D341Med (cell line): ENCODE data around the gene LRFN3.
"Not testable (repeated sequence)": the region's sequence is repeated elsewhere in the genome, so short reads cannot be mapped to it uniquely, and the experiment has no call there.

Source experiments
- DNase-seq: peaks from one replicate; pipeline ENCODE4 v3.0.0; 2012; ENCODE audit warnings: low spot score

Gene LRFN3

DNA sequence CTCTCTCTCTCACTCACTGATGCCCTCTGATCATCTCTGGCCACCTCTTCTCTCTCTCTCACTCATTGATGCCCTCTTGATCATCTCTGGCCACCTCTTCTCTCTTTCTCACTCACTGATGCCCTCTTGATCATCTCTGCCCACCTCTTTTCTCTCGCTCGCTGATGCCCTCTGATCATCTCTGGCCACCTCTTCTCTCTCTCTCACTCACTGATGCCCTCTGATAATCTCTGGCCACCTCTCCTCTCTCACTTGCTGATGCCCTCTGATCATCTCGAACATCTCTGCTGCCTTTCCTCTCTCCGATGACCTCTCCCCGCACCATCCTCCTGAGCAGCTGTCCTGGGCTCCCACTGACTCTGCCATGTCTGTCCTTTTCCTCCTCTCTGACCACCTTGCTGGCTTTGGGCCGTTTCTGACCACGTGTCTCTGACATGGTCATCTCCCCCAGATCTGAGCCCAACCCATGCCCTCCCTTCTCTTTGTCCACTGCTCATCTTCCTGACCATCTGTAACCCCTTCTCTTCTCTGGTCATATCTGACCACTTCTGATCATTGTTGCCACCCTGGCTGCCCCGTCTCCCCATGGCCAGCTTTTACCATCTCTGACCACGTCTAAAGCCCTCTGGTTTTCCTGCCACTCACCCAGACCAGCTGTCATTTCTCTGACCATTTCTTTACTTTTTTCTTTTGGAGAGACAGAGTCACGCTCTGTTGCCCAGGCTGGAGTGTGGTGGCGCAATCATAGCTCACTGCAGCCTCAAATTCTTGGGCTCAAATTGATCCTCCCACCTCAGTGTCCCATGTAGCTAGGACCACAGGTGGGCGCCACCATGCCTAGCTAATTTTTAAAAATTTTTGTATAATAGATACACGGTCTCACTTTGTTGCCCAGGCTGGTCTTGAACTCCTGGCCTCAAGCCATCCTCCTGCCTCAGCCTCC is 2.4 kb downstream of the LRFN3 start:
- DNase-seq: no peak

DNA sequence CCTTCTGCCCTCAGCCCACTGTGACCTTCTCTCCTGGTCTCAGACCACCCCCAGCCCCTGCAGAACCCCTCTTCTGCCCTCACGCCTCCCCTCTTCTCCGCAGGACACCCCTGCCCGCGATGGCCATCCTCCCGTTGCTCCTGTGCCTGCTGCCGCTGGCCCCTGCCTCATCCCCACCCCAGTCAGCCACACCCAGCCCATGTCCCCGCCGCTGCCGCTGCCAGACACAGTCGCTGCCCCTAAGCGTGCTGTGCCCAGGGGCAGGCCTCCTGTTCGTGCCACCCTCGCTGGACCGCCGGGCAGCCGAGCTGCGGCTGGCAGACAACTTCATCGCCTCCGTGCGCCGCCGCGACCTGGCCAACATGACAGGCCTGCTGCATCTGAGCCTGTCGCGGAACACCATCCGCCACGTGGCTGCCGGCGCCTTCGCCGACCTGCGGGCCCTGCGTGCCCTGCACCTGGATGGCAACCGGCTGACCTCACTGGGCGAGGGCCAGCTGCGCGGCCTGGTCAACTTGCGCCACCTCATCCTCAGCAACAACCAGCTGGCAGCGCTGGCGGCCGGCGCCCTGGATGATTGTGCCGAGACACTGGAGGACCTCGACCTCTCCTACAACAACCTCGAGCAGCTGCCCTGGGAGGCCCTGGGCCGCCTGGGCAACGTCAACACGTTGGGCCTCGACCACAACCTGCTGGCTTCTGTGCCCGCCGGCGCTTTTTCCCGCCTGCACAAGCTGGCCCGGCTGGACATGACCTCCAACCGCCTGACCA is 3.3 kb downstream of the LRFN3 start:
- DNase-seq: no peak

DNA sequence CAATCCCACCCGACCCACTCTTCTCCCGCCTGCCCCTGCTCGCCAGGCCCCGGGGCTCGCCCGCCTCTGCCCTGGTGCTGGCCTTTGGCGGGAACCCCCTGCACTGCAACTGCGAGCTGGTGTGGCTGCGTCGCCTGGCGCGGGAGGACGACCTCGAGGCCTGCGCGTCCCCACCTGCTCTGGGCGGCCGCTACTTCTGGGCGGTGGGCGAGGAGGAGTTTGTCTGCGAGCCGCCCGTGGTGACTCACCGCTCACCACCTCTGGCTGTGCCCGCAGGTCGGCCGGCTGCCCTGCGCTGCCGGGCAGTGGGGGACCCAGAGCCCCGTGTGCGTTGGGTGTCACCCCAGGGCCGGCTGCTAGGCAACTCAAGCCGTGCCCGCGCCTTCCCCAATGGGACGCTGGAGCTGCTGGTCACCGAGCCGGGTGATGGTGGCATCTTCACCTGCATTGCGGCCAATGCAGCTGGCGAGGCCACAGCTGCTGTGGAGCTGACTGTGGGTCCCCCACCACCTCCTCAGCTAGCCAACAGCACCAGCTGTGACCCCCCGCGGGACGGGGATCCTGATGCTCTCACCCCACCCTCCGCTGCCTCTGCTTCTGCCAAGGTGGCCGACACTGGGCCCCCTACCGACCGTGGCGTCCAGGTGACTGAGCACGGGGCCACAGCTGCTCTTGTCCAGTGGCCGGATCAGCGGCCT is 4.1 kb downstream of the LRFN3 start:
- DNase-seq: no peak

DNA sequence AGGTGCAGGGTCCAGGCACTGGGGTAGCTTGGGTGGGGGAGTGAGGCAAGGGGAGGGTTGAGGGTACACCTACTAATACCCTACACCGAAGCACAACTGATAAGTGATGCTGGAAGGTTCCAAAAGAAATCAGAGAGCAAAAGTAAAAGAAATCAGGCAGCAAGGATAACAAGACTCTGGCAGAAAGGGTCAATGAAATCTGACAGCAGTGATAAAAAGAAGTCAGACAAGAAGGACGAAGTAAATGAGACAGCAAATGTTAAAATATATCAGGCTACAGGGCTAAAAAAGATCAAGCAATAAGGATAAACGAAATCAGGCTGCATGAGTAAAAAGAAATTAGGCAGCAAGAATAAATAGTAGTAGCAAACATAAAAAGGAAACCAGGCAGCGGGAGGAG is 4.7 kb downstream of the LRFN3 start:
- no peak for DNase-seq

DNA sequence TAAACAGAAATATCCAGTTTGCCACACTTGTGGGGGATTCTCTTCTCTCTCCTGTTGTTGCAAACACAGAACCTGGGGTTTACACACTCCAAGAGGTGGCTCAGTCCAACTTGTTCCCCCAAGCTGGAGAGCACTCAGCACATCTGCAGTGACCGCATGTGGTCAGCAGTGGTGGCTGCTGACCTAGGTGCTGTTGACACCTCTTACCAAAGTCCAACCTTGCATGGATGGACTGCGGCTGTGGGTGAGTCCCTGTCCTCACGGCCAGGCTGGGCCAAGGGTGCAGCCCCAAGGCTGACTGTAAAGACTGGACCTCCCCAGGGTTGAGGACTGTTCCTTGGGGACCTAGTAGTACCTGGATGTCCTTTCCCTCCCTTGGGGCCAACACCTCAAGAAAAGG is 6.1 kb downstream of the LRFN3 start:
- no peak for DNase-seq

DNA sequence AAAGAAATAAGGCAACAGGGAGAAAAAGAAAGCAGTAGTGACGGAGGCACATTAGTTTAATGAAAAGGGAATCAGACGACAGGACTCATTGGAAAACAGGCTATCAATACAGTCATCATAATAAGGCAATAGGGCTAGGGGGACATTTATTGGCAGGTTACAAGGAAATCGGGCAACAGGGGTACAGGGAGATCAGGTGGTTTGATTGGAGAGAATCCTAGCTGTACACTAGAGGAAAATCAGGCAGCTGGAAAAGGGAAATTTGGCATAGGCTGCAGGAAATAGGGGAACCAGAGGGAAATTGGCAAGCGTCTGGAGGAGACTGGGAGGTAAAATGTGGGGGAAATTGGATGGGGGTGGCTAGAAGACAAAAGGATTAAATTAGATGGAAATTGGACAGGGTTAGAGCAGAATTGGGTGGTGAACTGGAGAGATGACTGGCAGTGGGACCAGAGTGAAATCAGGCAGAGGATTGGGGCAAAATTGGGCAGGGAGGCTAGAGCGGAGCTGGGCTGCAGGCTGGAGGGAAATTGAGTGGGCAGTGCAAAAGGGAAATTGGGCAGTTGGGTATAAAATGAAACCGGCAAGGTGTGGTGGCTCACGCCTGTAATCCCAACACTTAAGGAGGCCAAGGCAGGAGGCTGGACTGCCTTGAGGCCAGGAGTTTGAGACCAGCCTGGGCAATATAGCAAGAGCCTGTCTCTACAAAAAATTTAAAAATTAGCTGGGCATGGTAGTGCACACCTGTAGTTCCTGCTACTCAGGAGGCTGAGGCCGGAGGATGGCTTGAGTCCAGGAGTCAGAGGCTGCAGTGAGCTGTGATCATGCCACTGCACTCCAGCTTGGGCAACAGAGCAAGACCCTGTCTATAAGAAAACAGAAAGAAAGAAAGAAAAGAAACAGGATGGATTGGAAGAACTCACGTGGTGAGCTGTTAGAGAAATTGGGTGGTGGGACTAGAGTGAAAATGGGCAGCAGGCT is 7.4 kb downstream of the LRFN3 start:
- no peak for DNase-seq

DNA sequence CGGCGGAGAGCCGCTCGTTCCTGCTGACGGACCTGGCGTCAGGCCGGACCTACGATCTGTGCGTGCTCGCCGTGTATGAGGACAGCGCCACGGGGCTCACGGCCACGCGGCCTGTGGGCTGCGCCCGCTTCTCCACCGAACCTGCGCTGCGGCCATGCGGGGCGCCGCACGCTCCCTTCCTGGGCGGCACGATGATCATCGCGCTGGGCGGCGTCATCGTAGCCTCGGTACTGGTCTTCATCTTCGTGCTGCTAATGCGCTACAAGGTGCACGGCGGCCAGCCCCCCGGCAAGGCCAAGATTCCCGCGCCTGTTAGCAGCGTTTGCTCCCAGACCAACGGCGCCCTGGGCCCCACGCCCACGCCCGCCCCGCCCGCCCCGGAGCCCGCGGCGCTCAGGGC is 8.4 kb downstream of the LRFN3 start:
- DNase-seq: no peak

DNA sequence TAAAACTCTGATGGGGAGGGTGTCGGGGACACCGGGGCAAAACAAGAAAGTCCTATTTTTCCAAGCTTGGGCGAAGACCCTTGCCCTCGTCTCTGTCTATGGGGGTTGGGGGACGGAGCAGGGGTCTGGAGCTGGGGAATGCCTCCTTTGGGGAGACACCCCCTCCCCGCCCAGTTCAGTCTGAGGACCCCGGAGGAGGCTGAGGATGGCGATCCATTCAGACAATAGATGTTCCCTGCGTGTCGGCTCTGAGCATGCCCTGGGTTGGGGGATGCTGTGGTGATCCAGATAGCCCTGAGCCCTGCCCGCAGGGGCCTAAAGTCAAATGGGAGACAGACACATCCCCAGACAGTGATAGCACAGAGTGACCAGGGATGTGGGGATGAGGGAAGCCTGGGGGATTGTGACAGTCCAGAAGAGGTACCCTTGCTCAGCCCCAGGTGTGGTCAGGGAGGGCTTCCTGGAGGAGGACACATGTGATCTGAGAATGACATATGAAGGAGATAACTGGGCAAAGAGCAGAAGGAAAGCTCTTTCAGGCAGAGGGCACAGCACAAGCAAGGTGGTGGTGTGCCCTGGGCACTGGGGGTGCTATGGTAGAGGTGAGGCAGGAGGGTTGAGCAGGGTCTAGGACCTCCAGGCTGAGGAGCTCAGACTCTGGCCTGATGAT is 9.1 kb downstream of the LRFN3 start:
- DNase-seq: no peak

DNA sequence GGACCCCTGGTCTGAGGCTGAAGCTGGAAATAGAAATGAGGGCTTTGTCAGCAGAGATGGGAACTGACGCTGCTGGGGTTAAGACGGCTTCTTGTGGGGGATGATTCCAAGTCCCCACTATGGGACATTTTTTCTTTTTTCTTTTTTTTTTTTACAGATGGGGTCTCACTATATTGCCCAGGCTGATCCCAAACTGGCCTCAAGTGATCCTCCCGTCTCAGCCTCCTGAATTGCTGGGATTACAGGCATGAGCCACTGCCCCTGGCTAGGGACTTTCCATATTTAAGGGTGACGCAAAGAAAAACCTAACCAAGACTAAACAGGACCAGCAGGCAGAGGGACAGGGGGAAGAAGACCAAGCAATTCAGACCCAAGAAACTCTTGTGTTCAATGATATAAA is 10.0 kb downstream of the LRFN3 start:
- DNase-seq: no peak

DNA sequence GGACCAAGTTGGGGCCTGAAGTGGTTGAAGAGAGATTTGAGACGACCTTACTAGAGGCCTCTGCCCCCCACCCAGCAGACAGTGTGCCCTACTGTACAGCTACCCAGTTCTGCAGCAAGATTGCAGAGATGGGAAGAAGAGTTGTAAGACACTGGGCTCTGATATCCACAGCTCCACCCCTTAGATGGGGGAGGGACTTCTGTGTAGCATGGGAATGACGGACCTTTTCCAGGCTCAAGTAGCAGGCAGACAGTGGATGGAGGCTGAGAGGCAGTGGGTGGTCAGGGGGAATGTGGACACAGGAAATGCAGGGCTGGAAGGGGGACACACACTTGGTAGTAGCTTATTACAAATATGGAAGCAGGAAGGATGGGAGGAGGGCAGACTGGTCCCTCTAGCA is 13.0 kb downstream of the LRFN3 start:
- no peak for DNase-seq

DNA sequence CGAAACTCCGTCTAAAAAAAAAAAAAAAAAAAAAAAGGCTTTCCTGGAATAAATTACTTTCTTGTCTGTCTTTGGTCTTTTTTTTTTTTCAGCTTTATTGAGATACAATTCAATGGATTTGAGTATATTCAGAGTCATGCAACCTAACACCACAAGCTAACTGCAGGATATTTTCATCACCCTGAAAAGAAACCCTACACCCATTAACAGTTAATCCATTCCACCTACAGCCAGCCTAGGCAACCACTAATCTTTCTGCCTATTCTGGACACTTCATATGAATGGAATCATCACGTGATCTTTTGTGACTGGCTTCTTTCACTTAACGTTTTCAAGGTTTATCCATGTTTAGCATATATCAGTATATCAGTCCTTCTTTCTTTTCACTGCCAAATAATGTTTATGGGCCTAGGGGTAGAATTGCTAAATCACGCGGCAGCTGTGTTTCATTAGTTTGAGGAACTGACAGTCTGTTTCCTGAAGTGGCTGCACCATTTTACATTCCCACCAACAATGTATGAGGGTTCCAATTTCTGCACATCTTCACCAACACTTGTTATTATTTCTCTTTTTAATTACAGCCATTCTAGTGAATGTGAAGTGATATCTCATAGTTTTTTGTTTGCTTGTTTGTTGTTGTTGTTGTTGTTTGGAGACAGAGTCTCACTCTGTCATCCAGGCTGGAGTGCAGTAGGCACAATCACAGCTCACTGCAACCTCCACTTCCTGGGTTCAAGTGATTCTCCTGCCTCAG is 19.9 kb downstream of the LRFN3 start:
- no peak for DNase-seq

DNA sequence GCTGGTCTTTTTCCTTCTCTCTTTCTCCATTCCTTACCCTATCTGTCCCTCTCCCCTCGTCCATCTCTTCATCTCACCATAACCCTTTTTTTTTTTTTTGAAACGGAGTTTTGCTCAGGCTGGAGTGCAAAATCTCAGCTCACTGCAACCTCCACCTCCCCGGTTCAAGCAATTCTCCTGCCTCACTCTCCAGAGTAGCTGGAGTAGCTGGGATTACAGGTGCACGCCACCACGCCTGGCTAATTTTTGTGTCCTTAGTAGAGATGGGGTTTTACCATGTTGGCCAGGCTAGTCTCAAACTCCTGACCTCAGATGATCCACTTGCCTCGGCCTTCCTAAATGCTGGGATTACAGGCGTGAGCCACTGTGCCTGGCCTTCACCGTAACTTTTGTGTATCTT is 21.2 kb downstream of the LRFN3 start:
- not testable (repeated sequence) for DNase-seq

DNA sequence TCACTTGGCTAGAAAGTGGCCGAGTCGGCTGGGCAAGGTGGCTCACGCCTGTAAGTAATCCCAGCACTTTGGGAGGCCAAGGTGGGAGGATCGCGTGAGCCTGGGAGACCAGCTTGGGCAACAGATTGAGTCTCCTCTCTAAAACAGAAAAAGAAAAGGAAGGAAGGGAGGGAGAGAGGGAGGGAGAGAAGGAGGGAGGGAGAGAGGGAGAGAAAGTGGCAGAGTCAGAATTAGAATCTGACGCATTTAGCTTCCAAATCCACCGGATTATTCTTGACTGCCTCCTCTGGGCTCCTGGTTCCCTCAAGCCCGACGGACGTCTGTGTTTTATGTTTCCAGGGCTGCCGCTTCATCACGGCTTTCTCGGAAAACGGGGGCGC is 22.5 kb downstream of the LRFN3 start:
- no peak for DNase-seq

DNA sequence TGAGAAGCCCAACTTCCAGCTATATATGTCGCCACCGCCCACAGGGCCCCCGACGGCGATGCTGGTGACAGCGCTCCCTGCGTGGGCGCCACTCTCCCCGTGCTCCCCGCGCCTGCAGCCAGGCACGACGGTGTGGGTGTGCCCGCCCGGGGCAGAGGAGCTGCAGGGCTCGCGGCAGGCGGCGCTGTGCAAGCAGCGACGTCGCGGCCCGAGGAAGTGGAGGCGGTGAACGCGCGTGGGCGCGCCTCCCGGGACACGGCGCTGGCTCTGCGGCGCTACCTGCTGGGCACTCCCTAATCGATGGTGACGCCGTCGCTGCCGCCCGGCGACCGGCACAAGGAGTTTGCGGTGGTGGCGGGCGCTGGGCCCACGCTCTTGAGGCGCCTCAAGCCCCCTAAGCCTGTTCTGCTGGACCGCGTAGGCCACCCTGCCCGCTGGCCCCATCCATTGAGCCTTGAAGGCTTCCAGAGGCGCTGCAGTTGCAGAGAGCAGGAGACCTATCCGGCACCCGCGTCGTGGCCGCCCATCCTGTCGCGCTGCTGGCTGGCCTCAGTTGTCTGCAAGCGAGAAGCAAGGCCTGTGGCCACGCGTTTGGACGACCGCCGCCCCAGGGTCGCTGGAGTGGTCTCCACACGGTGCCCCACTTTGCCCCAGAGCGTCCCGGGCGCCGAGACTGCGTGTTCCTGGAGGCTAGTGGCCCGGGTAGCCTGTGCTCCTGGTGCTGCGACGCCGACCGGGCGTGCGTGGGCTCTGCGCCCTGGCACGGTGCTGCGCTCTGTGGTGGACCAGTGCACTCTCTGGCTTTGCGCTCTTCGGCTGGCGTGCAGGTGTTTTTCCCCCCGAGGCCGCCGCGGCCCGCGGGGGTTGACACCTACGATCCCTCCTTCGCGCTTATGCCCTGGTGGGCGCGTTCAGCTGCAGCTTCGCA is 23.1 kb downstream of the LRFN3 start:
- DNase-seq: peak; percentile 76

DNA sequence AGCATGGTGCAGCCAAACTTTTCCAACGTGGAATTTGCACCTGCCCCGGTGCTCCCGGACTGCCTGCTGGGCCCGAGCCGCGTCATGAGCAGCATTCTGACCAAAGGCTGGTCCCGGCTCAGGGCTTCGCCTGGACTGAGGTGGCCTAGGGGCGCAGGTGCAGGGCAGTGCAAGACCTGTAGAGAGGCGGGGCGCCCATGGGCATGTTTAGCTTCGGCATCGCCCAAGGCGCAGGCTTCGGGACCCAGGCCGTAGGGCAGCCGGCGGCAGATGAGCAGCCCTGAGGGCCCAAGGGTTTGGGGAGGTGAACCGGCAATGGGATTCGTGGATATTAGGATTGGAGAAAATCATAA is 23.8 kb downstream of the LRFN3 start:
- DNase-seq: no peak

DNA sequence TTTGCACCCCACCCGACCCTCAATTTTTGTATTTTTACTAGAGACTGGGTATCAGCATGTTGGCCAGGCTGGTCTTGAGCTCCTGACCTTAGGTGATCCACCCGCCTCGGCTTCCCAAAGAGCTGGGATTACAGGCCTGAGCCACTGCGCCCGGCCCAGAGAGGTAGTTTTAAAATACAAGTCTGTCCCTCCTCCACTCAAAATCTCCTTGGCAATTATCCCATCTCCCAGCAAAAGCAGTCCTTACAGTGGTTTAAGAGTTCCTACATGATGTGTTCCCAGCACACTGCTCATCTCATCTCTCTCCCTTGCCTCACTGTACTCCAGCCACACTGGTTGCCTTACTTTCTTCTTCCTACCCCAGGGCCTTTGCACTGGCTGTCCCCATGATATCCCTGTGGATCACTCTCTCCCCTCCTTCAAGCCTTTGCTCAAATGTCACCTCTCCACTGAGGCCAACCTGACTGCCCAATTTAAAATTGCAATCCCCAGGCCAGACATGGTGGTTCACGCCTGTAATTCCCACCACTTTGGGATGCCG is 24.3 kb downstream of the LRFN3 start:
- DNase-seq: no peak

DNA sequence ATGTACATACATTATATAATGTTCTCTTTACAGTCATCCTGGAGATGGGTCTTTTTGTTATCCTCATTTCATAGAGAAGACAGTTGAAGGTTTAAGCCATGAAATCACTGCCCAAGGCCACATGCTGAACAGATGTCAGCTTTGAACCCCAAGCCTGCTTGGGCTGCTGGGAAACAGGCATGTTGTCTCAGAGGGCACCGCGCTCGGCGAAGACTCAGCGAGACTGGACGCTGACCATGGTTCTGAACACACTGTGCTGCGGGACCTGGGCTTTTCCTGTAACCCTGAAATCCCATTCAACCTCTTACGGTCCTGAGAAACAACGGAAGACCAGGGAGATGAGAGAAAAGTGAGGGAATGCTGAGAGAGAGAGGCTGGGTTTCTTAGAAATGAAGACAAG is 27.3 kb downstream of the LRFN3 start:
- no peak for DNase-seq

DNA sequence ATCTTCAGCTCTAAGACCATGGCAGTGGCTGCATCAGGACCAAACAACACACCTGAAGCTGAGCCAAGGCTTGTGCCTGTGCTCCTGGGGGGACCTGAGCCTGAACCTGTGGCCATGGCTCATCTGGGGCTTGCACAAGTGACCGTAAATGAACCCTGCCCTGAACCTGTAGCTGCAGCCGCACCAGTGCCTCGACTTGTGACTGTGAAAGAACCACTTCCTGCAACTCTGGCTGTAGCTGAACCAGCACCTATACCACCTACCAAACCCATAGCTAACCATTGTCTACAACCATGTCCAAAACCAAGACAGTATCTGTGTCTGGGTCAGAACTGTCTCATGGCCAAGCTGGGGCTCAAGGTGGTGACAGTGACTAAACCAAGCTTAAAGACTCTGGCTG is 30.6 kb downstream of the LRFN3 start:
- DNase-seq: no peak

DNA sequence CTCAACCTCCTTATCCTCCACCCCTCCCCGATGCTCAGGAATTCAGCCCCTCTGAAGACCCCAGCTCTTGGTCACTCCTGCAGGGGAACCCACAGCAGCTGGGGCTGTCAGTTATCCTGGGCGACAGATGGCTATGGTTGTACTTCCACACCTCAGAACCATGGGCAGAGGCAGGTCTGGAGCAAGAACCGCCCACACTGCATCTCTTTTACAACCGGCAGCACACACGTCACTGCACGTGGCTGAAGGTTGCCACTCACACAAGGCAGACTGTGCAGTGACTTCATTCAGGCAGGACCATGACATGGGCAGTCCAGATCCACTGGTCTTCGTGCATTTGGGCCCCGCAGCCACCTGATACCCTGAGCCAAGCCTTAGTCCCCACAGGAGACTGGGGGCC is 37.3 kb downstream of the LRFN3 start:
- DNase-seq: no peak
